GM23338 (cell line): ENCODE measurements around the gene OTOA. TPM values are rescaled to one million over a fixed set of nuclear protein-coding genes. Genes with fewer than 3 reads are reported as not detected.

ENCODE experiments used
- ATAC-seq: fragments of 200-7000 bp; cut with Tn5 transposase; 3 replicates; pipeline ENCODE4 v1.9.1; 2020
- DNase-seq: peaks from one replicate; pipeline ENCODE4 v3.0.0-alpha.2; 2015; ENCODE audit warnings: low spot score
- H2AFZ ChIP-seq: fragments of 200-600 bp; sonication (generic); 2 replicates; pipeline ENCODE4 v1.8.0; 2016; ENCODE audit warnings: antibody characterized with exemption, mild to moderate bottlenecking, moderate library complexity
- H3F3A ChIP-seq: fragments of 200-600 bp; sonication (generic); replicated peaks from 2 replicates; pipeline ENCODE4 v1.8.0; 2017; ENCODE audit warnings: antibody characterized with exemption, mixed run types, low read depth
- H3K27ac ChIP-seq: fragments of 200-600 bp; sonication (generic); 2 replicates; pipeline ENCODE4 v1.6.1; 2016; ENCODE audit warnings: low read depth
- H3K27me3 ChIP-seq: fragments of 200-600 bp; sonication (generic); 2 replicates; pipeline ENCODE4 v1.8.0; 2016; ENCODE audit warnings: mild to moderate bottlenecking, mixed run types, moderate library complexity; ENCODE audit not compliant: insufficient read depth
- H3K36me3 ChIP-seq: fragments of 200-600 bp; sonication (generic); 2 replicates; pipeline ENCODE4 v1.8.0; 2016; ENCODE audit warnings: mild to moderate bottlenecking; ENCODE audit not compliant: insufficient read depth
- H3K4me1 ChIP-seq: fragments of 200-600 bp; sonication (generic); 2 replicates; pipeline ENCODE4 v1.8.0; 2016; ENCODE audit warnings: mild to moderate bottlenecking, moderate library complexity; ENCODE audit not compliant: insufficient read depth
- H3K4me2 ChIP-seq: fragments of 200-600 bp; sonication (generic); 2 replicates; pipeline ENCODE4 v1.7.1; 2017; ENCODE audit warnings: mixed run types
- H3K4me3 ChIP-seq: fragments of 200-600 bp; sonication (generic); 2 replicates; pipeline ENCODE4 v1.6.1; 2016; ENCODE audit warnings: mixed run types
- H3K79me2 ChIP-seq: fragments of 200-600 bp; sonication (generic); replicated peaks from 2 replicates; pipeline ENCODE4 v1.8.0; 2017; ENCODE audit warnings: mild to moderate bottlenecking; ENCODE audit not compliant: insufficient read depth
- H3K9me2 ChIP-seq: fragments of 200-600 bp; sonication (generic); 2 replicates; pipeline ENCODE4 v1.8.0; 2017; ENCODE audit not compliant: insufficient read depth
- H4K20me1 ChIP-seq: fragments of 200-600 bp; sonication (generic); replicated peaks from 2 replicates; pipeline ENCODE4 v1.8.0; 2017; ENCODE audit warnings: mild to moderate bottlenecking; ENCODE audit not compliant: insufficient read depth
- H3K27ac Mint-ChIP-seq: 2 replicates; pipeline ENCODE4 v1.8.0; 2020; ENCODE audit warnings: inconsistent platforms, mild to moderate bottlenecking, moderate library complexity, mixed read lengths
- H3K27me3 Mint-ChIP-seq: 3 replicates; pipeline ENCODE4 v1.8.0; 2022; ENCODE audit warnings: low read depth, mild to moderate bottlenecking, moderate library complexity, mixed read lengths, inconsistent platforms; ENCODE audit not compliant: insufficient read depth, poor library complexity
- H3K36me3 Mint-ChIP-seq: 3 replicates; pipeline ENCODE4 v1.8.0; 2021; ENCODE audit warnings: low read depth, mild to moderate bottlenecking, inconsistent platforms, moderate library complexity, mixed read lengths
- H3K4me1 Mint-ChIP-seq: 3 replicates; pipeline ENCODE4 v1.8.0; 2020; ENCODE audit warnings: mild to moderate bottlenecking, inconsistent platforms, mixed read lengths
- H3K4me3 Mint-ChIP-seq: 3 replicates; pipeline ENCODE4 v1.8.0; 2021; ENCODE audit warnings: moderate library complexity, mild to moderate bottlenecking, inconsistent platforms, mixed read lengths
- H3K9me3 Mint-ChIP-seq: 3 replicates; pipeline ENCODE4 v1.8.0; 2020; ENCODE audit warnings: moderate library complexity, mild to moderate bottlenecking, inconsistent platforms, mixed read lengths
- CREB1 ChIP-seq: fragments of 250-450 bp; sonication (Bioruptor Pico); IDR thresholded peaks from 2 replicates; pipeline ENCODE4 v1.5.0; 2020; ENCODE audit warnings: low read depth, mild to moderate bottlenecking, moderate library complexity
- CTCF ChIP-seq, 2 experiments: fragments of 200-600 bp in 1 of 2; sonication (generic) in 1 of 2; conservative IDR thresholded peaks; 2 replicates each; pipeline versions ENCODE4 v1.5.1 to v1.6.1; 2016 to 2017; ENCODE audit warnings: antibody characterized with exemption in 2 of 2, low read depth in 2 of 2, mild to moderate bottlenecking in 2 of 2, moderate library complexity in 1 of 2
- EZH2phosphoT487 ChIP-seq: fragments of 200-600 bp; sonication (generic); IDR thresholded peaks from one replicate; pipeline ENCODE4 v1.8.1; 2018; ENCODE audit warnings: antibody characterized with exemption; ENCODE audit not compliant: unreplicated experiment
- NANOG ChIP-seq: IDR thresholded peaks from 2 replicates; pipeline ENCODE4 v1.6.1; 2016; ENCODE audit warnings: antibody characterized with exemption, borderline replicate concordance
- ZNF114 ChIP-seq: fragments of 250-450 bp; sonication (Bioruptor Pico); IDR thresholded peaks from 2 replicates; pipeline ENCODE4 v1.5.0; 2020; ENCODE audit warnings: mild to moderate bottlenecking, moderate library complexity
- polyA plus RNA-seq: library from polyadenylated mRNA; unstranded; fragments of >200 nt; fragmentation: Nextera tagmentation; extraction: Ambion mirVana; gene quantifications from 2 replicates; pipeline ENCODE4 v1.2.1, GENCODE V29; 2016
- total RNA-seq: library from RNA; depleted of rRNA; stranded (reverse); fragments of >200 nt; shearing (Covaris generic); gene quantifications from 2 replicates; pipeline ENCODE4 v1.2.3, GENCODE V29; 2014

Gene OTOA
- total and polyA plus RNA-seq, 2 experiments from 2014 or later: 0.16 to 0.17 TPM

DNA sequence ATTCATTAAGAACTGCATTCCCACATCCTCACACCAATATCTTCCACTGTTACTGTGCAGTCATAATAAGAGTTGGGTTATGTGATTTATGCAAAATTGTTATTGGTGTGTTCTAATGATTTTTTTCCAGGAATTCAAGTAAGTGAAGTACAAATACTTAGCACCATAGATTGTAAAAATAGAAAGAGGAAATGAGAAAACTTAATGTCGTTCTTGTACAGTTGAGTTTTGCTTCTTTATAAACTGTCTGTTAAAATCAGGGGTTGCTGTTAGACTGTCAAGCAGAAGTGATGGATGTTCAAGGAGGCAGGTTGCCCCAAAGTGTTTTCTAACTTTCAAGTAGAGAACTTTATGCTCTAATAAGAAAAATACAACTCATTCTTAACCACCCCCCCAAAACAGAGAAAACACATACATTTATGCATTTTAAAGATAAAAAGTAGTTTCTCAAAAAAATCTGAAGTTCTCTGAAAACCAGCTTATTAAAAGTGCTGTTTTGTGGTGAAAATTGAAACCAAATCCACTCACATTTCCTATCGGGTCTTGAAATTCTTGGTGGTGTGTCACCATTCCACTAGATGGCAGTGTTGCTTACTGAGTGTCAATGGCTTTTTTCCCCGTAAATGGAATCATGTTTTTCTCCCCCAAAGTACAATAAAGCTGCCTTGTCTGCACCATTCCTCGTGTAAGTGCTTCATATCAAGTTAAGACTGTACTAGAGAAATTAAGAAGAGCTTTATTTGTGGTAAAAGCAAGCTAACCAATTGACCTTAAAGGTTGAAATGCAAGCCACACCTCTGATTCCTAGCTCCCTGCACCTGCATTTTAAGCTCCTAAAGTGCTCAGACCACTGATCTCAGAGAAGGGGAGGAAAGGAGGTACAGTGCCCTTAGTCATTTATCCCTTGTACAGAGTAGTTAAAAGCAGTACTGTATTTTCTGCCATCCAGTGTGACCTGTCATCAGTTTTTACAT lies 6.7 kb upstream of the OTOA start:
- Histone ChIP-seq H3F3A (no peaks in the 10 kb centered on the region), H3K27ac (no peak overlapping the region), H3K79me2 (no peaks in the 10 kb centered on the region), H3K36me3 (no peaks in the 10 kb centered on the region), H4K20me1 (no peaks in the 10 kb centered on the region), H3K4me2 (no peak overlapping the region), H3K4me3 (no peak overlapping the region), H3K9me2 (no peaks in the 10 kb centered on the region), H3K4me1 (no peaks in the 10 kb centered on the region), H3K27me3 (no peaks in the 10 kb centered on the region), H2AFZ (no peak overlapping the region)
- Mint-ChIP-seq H3K27me3 (peaks cover 6% of the 10 kb centered on the region), H3K36me3 (0 out of 3 replicates have a peak, but pooled peaks cover 10% of the 10 kb centered on the region), H3K9me3 (no peaks in the 10 kb centered on the region), H3K4me1 (no peaks in the 10 kb centered on the region; the same call in 1 of the 3 replicates), H3K4me3 (no peak overlapping the region), H3K27ac (no peak overlapping the region)
- TF ChIP-seq EZH2phosphoT487 (no peak), CTCF (conservative IDR thresholded peaks at IDR 0.05; ENCODE audit: low read depth in 2 of 2) (peak; percentile 87 to 92)
- DNase-seq (peak; percentile 81), ATAC-seq (peak; percentile 32; the same call in 2 of the 3 replicates)

DNA sequence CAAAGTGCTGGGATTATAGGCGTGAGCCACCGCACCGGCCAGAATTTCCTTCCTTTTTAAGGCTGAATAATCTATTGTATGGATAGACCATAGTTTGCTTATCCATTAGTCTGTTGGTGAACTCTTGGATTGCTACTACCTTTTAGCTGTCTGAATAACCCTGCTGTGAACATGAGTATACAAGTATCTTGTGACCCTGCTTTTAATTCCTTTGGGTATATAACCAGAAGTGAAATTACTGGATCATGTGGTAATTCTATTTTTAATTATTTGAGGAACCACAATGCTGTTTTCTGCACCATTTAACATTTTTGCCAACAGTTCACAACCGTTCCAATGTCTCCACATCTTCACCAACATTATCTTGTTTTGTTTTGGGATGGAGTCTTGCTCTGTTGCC lies 4.6 kb upstream of the OTOA start:
- Histone ChIP-seq H3K27me3 (no peaks in the 10 kb centered on the region; the same call in 1 of the 2 replicates), H3K4me1 (0 out of 2 replicates have a peak, but pooled peaks cover 3% of the 10 kb centered on the region), H2AFZ (no peak overlapping the region), H3F3A (no peaks in the 10 kb centered on the region), H4K20me1 (no peaks in the 10 kb centered on the region), H3K9me2 (no peaks in the 10 kb centered on the region), H3K36me3 (no peaks in the 10 kb centered on the region), H3K4me3 (no peak overlapping the region), H3K4me2 (no peak overlapping the region), H3K79me2 (no peaks in the 10 kb centered on the region), H3K27ac (no peak overlapping the region)
- H3K4me1 Mint-ChIP-seq: no peaks in the 10 kb centered on the region; the same call in 1 of the 3 replicates
- no peaks in the 10 kb centered on the region for H3K9me3 Mint-ChIP-seq
- 0 out of 3 replicates have a peak, but pooled peaks cover 8% of the 10 kb centered on the region for H3K36me3 Mint-ChIP-seq
- no peak overlapping the region for H3K4me3 Mint-ChIP-seq
- H3K27ac Mint-ChIP-seq: no peak overlapping the region
- DNase-seq (no peak), ATAC-seq (no peak)
- peaks cover 13% of the 10 kb centered on the region for H3K27me3 Mint-ChIP-seq
- no peak for TF ChIP-seq CREB1 (CRISPR knock-in tag)

GRCh38 chr16:21664801-21665492 lies 1.2 kb downstream of the OTOA start:
- Mint-ChIP-seq H3K9me3 (no peaks in the 10 kb centered on the region), H3K27me3 (peaks cover 9% of the 10 kb centered on the region), H3K36me3 (no peaks in the 10 kb centered on the region), H3K4me1 (peaks cover 9% of the 10 kb centered on the region), H3K27ac (no peak overlapping the region), H3K4me3 (no peak overlapping the region)
- Histone ChIP-seq H3K79me2 (no peaks in the 10 kb centered on the region), H3K27me3 (no peaks in the 10 kb centered on the region; the same call in 1 of the 2 replicates), H4K20me1 (no peaks in the 10 kb centered on the region), H3K27ac (no peak overlapping the region), H3F3A (no peaks in the 10 kb centered on the region), H3K36me3 (no peaks in the 10 kb centered on the region), H2AFZ (no peak overlapping the region), H3K4me2 (no peak overlapping the region), H3K4me1 (peaks cover 17% of the 10 kb centered on the region), H3K9me2 (no peaks in the 10 kb centered on the region), H3K4me3 (no peak overlapping the region)
- TF ChIP-seq NANOG (no peak), ZNF114 (no peak)
- ATAC-seq (no peak), DNase-seq (no peak)
